ENCODE data around the gene NCDN. TPM values are rescaled to one million over a fixed set of nuclear protein-coding genes. Genes with fewer than 3 reads are reported as not detected.

NCDN gene
- total and polyA plus RNA-seq, 2 donors (not counting 1 experiment from before 2014, with no cell fraction given) = 18.1 to 33.2 TPM

- H3K9ac ChIP-seq (ENCODE audit: insufficient read depth, low read length) = no peak overlapping the region
- no peaks in the 10 kb centered on the region for H3K27me3 ChIP-seq (ENCODE audit: control insufficient read depth, insufficient read depth, low read length)
- H3K4me3 ChIP-seq (replicated peaks in 1 of 4; ENCODE audit: control extremely low read depth in 1 of 4, insufficient read depth in 1 of 4, low read depth in 3 of 4, low read length in 4 of 4) = peak overlapping the region in 2 of 4 experiments; percentile 4 to 14
- H3K36me3 ChIP-seq (ENCODE audit: control insufficient read depth, insufficient read depth, low read length) = no peaks in the 10 kb centered on the region
- H3K79me2 ChIP-seq (ENCODE audit: control insufficient read depth, insufficient read depth, low read length) = peaks cover 9% of the 10 kb centered on the region
- DNase-seq (ENCODE audit: low read depth in 2 of 2) = peak in 1 of 2 donors; percentile 53
- no peaks in the 10 kb centered on the region for H3K9me3 ChIP-seq (ENCODE audit: control insufficient read depth, insufficient read depth, low read depth, low read length)
- H2AFZ ChIP-seq (ENCODE audit: low read length) = no peak overlapping the region
- H4K20me1 ChIP-seq (ENCODE audit: control insufficient read depth, extremely low read depth, insufficient read depth, low read length) = no peaks in the 10 kb centered on the region
- peak overlapping the region; percentile 55 for H3K4me2 ChIP-seq (ENCODE audit: extremely low read depth, insufficient read depth, low read length)
- no peak for TF ChIP-seq EZH2 (IDR thresholded peaks at IDR 0.05; ENCODE audit: low read length, missing control alignments)
- TF ChIP-seq CTCF (conservative IDR thresholded peaks at IDR 0.05 in 1 of 2, IDR thresholded peaks at IDR 0.05 in 1 of 2; ENCODE audit: low read depth in 1 of 2, low read length in 2 of 2) = no peak
- H3K4me1 ChIP-seq (ENCODE audit: control insufficient read depth, extremely low read depth, insufficient read depth, low read length) = peaks cover 24% of the 10 kb centered on the region
- peak overlapping the region; percentile 78 for H3K27ac ChIP-seq (ENCODE audit: insufficient read depth, low read length)
Measured at GRCh38 chr1:35539073-35539823, 18.4 kb upstream of the NCDN start.

GRCh38 chr1:35539824-35540261, 17.8 kb upstream of the NCDN start:
- H3K4me3 ChIP-seq (replicated peaks in 1 of 4; ENCODE audit: control extremely low read depth in 1 of 4, insufficient read depth in 1 of 4, low read depth in 3 of 4, low read length in 4 of 4) = no peak overlapping the region
- H3K79me2 ChIP-seq (ENCODE audit: control insufficient read depth, insufficient read depth, low read length) = peaks cover 9% of the 10 kb centered on the region
- H3K36me3 ChIP-seq (ENCODE audit: control insufficient read depth, insufficient read depth, low read length) = no peaks in the 10 kb centered on the region
- H3K27me3 ChIP-seq (ENCODE audit: control insufficient read depth, insufficient read depth, low read length) = no peaks in the 10 kb centered on the region
- TF ChIP-seq EZH2 (IDR thresholded peaks at IDR 0.05; ENCODE audit: low read length, missing control alignments) (no peak), CTCF (conservative IDR thresholded peaks at IDR 0.05 in 1 of 2, IDR thresholded peaks at IDR 0.05 in 1 of 2; ENCODE audit: low read depth in 1 of 2, low read length in 2 of 2) (no peak)
- H4K20me1 ChIP-seq (ENCODE audit: control insufficient read depth, extremely low read depth, insufficient read depth, low read length) = no peaks in the 10 kb centered on the region
- peaks cover 24% of the 10 kb centered on the region for H3K4me1 ChIP-seq (ENCODE audit: control insufficient read depth, extremely low read depth, insufficient read depth, low read length)
- no peak overlapping the region for H3K9ac ChIP-seq (ENCODE audit: insufficient read depth, low read length)
- H3K9me3 ChIP-seq (ENCODE audit: control insufficient read depth, insufficient read depth, low read depth, low read length) = no peaks in the 10 kb centered on the region
- no peak overlapping the region for H2AFZ ChIP-seq (ENCODE audit: low read length)
- DNase-seq (ENCODE audit: low read depth in 2 of 2) = peak; percentile 66 to 79
- peak overlapping the region; percentile 78 for H3K27ac ChIP-seq (ENCODE audit: insufficient read depth, low read length)
- H3K4me2 ChIP-seq (ENCODE audit: extremely low read depth, insufficient read depth, low read length) = peak overlapping the region; percentile 55

GRCh38 chr1:35544976-35545375, 12.6 kb upstream of the NCDN start:
- H4K20me1 ChIP-seq (ENCODE audit: control insufficient read depth, extremely low read depth, insufficient read depth, low read length) = no peaks in the 10 kb centered on the region
- no peak overlapping the region for H3K4me3 ChIP-seq (replicated peaks in 1 of 4; ENCODE audit: control extremely low read depth in 1 of 4, insufficient read depth in 1 of 4, low read depth in 3 of 4, low read length in 4 of 4)
- no peaks in the 10 kb centered on the region for H3K27me3 ChIP-seq (ENCODE audit: control insufficient read depth, insufficient read depth, low read length)
- no peak overlapping the region for H3K27ac ChIP-seq (ENCODE audit: insufficient read depth, low read length)
- H3K79me2 ChIP-seq (ENCODE audit: control insufficient read depth, insufficient read depth, low read length) = peaks cover 6% of the 10 kb centered on the region
- H3K9me3 ChIP-seq (ENCODE audit: control insufficient read depth, insufficient read depth, low read depth, low read length) = no peaks in the 10 kb centered on the region
- H3K4me1 ChIP-seq (ENCODE audit: control insufficient read depth, extremely low read depth, insufficient read depth, low read length) = peaks cover 10% of the 10 kb centered on the region
- H3K36me3 ChIP-seq (ENCODE audit: control insufficient read depth, insufficient read depth, low read length) = no peaks in the 10 kb centered on the region
- H3K4me2 ChIP-seq (ENCODE audit: extremely low read depth, insufficient read depth, low read length) = no peak overlapping the region
- no peak overlapping the region for H3K9ac ChIP-seq (ENCODE audit: insufficient read depth, low read length)
- peak in 1 of 2 donors; percentile 68 for DNase-seq (ENCODE audit: low read depth in 2 of 2)
- TF ChIP-seq EZH2 (IDR thresholded peaks at IDR 0.05; ENCODE audit: low read length, missing control alignments) = no peak
- H2AFZ ChIP-seq (ENCODE audit: low read length) = no peak overlapping the region

Measured in fibroblast of lung (primary cell).